ENCODE results near the gene PSME1.

PSME1 gene

GRCh38 chr14:24135834-24136683, at the start of gene PSME1:
Gene PSME1 (plus strand): TSS chr14:24136194. CDS start chr14:24136263, 69 bp downstream.
- DNase-seq (ENCODE audit: low read depth): peak; percentile 85

GRCh38 chr14:24087004-24087403, 49.0 kb upstream of the PSME1 start:
- DNase-seq (ENCODE audit: low read depth): no peak

GRCh38 chr14:24088095-24088494, 47.9 kb upstream of the PSME1 start:
- DNase-seq (ENCODE audit: low read depth): no peak

GRCh38 chr14:24089890-24090289, 46.1 kb upstream of the PSME1 start:
- no peak for DNase-seq (ENCODE audit: low read depth)

- no peak for DNase-seq (ENCODE audit: low read depth)
These were observed 43.9 kb upstream of the PSME1 start for GRCh38 chr14:24092110-24092504.

GRCh38 chr14:24092505-24093206, 43.3 kb upstream of the PSME1 start:
- no peak for DNase-seq (ENCODE audit: low read depth)

GRCh38 chr14:24093207-24093900, 42.6 kb upstream of the PSME1 start:
- no peak for DNase-seq (ENCODE audit: low read depth)

GRCh38 chr14:24093901-24094840, 41.8 kb upstream of the PSME1 start, which contains the start of gene PCK2:
Gene PCK2 (plus strand): TSS chr14:24094311. CDS start chr14:24094406, 95 bp downstream.
- DNase-seq (ENCODE audit: low read depth): peak; percentile 68

- DNase-seq (ENCODE audit: low read depth): no peak
These were observed 41.1 kb upstream of the PSME1 start for GRCh38 chr14:24094841-24095270.

GRCh38 chr14:24095271-24096068, 40.5 kb upstream of the PSME1 start:
- no peak for DNase-seq (ENCODE audit: low read depth)

GRCh38 chr14:24096545-24097181, 39.3 kb upstream of the PSME1 start:
- DNase-seq (ENCODE audit: low read depth): no peak

- DNase-seq (ENCODE audit: low read depth): no peak
These were observed 37.6 kb upstream of the PSME1 start for GRCh38 chr14:24098229-24098926.

GRCh38 chr14:24098927-24099813, 36.8 kb upstream of the PSME1 start:
- DNase-seq (ENCODE audit: low read depth): no peak

- no peak for DNase-seq (ENCODE audit: low read depth)
These were observed 35.6 kb upstream of the PSME1 start for GRCh38 chr14:24100197-24100981.

- no peak for DNase-seq (ENCODE audit: low read depth)
These were observed 35.0 kb upstream of the PSME1 start for GRCh38 chr14:24100982-24101494.

GRCh38 chr14:24102357-24103048, 33.5 kb upstream of the PSME1 start:
- DNase-seq (ENCODE audit: low read depth): no peak

GRCh38 chr14:24103451-24103850, 32.5 kb upstream of the PSME1 start:
- DNase-seq (ENCODE audit: low read depth): no peak

Measured in T-helper 22 cell (primary cell).